ENCODE results near the gene WDR19.

GRCh38 chr4:39302901-39303300 is 120.6 kb downstream of the WDR19 start:
- TF ChIP-seq EP300 (IDR thresholded peaks at IDR 0.05; ENCODE audit: borderline replicate concordance) (no peak), USF1 (IDR thresholded peaks at IDR 0.05) (no peak), CREB1 (IDR thresholded peaks at IDR 0.05; ENCODE audit: low read depth) (no peak)

Measured in Ishikawa (cell line).